GM12892 (cell line): ENCODE data around the gene SHLD1.

Experiments used
- POLR2A ChIP-seq: IDR thresholded peaks from 2 replicates; pipeline ENCODE4 v1.6.1; 2011; ENCODE audit warnings: low read depth, low read length, control low read depth
- POLR2AphosphoS5 ChIP-seq: IDR thresholded peaks from 2 replicates; pipeline ENCODE4 v1.6.1; 2011; ENCODE audit warnings: low read depth, low read length, control low read depth

DNA sequence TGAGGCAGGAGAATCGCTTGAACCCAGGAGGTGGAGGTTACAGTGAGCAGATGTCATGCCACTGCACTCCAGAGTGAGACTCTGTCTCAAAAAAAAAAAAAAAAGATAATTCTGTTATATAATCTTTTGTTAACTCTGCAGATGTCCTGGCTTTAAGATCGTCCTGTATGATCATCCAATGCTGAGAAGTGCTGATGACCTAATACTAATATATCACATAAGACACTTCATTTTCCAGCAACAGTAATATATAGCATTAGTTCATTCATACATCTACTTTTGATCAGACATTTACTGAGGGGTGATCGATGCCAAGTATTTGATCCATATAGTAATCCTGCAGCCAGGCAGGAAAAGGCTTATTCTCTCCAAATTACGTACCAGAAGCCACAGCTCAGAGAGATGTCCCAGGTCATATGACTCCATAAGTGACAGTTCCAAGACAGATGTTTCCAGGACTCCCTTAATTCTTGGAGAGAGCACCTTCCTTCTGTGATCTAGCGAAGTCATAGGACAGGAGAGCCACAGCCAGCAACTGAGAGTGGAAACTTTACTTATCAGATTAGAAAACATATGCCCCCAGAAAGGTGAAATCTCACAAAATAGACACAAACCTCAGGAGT, 60.7 kb downstream of the SHLD1 start:
- TF ChIP-seq POLR2A = no peak
- no peak for TF ChIP-seq POLR2AphosphoS5
